ENCODE measurements around the gene PCNX2. TPM values are rescaled to one million over a fixed set of nuclear protein-coding genes. Genes with fewer than 3 reads are reported as not detected.

Gene PCNX2
- total RNA-seq, 1 experiment from 2014 or later: 50.8 TPM

- TF ChIP-seq, protein P1, sequence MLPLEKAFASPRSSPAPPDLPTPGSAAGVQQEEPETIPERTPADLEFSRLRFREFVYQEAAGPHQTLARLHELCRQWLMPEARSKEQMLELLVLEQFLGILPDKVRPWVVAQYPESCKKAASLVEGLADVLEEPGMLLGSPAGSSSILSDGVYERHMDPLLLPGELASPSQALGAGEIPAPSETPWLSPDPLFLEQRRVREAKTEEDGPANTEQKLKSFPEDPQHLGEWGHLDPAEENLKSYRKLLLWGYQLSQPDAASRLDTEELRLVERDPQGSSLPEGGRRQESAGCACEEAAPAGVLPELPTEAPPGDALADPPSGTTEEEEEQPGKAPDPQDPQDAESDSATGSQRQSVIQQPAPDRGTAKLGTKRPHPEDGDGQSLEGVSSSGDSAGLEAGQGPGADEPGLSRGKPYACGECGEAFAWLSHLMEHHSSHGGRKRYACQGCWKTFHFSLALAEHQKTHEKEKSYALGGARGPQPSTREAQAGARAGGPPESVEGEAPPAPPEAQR (CRISPR knock-in tag; IDR thresholded peaks at IDR 0.05): no peak
- TF ChIP-seq, protein P2, sequence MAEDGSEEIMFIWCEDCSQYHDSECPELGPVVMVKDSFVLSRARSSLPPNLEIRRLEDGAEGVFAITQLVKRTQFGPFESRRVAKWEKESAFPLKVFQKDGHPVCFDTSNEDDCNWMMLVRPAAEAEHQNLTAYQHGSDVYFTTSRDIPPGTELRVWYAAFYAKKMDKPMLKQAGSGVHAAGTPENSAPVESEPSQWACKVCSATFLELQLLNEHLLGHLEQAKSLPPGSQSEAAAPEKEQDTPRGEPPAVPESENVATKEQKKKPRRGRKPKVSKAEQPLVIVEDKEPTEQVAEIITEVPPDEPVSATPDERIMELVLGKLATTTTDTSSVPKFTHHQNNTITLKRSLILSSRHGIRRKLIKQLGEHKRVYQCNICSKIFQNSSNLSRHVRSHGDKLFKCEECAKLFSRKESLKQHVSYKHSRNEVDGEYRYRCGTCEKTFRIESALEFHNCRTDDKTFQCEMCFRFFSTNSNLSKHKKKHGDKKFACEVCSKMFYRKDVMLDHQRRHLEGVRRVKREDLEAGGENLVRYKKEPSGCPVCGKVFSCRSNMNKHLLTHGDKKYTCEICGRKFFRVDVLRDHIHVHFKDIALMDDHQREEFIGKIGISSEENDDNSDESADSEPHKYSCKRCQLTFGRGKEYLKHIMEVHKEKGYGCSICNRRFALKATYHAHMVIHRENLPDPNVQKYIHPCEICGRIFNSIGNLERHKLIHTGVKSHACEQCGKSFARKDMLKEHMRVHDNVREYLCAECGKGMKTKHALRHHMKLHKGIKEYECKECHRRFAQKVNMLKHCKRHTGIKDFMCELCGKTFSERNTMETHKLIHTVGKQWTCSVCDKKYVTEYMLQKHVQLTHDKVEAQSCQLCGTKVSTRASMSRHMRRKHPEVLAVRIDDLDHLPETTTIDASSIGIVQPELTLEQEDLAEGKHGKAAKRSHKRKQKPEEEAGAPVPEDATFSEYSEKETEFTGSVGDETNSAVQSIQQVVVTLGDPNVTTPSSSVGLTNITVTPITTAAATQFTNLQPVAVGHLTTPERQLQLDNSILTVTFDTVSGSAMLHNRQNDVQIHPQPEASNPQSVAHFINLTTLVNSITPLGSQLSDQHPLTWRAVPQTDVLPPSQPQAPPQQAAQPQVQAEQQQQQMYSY (CRISPR knock-in tag; IDR thresholded peaks at IDR 0.05): no peak
- TF ChIP-seq SP1 (CRISPR knock-in tag; conservative IDR thresholded peaks at IDR 0.05) (no peak), USF2 (CRISPR knock-in tag; IDR thresholded peaks at IDR 0.05) (no peak), NR3C1 (CRISPR knock-in tag; conservative IDR thresholded peaks at IDR 0.05; ENCODE audit: low read depth) (no peak), ZNF532 (CRISPR knock-in tag; IDR thresholded peaks at IDR 0.05; ENCODE audit: borderline replicate concordance) (no peak), PREB (CRISPR knock-in tag; IDR thresholded peaks at IDR 0.05; ENCODE audit: borderline replicate concordance) (no peak), TEAD1 (CRISPR knock-in tag; IDR thresholded peaks at IDR 0.05) (no peak), HMGA2 (CRISPR knock-in tag; IDR thresholded peaks at IDR 0.05) (no peak), TEAD4 (CRISPR knock-in tag; IDR thresholded peaks at IDR 0.05) (no peak)
- TF ChIP-seq, protein P3, sequence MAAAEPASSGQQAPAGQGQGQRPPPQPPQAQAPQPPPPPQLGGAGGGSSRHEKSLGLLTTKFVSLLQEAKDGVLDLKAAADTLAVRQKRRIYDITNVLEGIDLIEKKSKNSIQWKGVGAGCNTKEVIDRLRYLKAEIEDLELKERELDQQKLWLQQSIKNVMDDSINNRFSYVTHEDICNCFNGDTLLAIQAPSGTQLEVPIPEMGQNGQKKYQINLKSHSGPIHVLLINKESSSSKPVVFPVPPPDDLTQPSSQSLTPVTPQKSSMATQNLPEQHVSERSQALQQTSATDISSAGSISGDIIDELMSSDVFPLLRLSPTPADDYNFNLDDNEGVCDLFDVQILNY (CRISPR knock-in tag; IDR thresholded peaks at IDR 0.05): no peak
- TF ChIP-seq, protein P4, sequence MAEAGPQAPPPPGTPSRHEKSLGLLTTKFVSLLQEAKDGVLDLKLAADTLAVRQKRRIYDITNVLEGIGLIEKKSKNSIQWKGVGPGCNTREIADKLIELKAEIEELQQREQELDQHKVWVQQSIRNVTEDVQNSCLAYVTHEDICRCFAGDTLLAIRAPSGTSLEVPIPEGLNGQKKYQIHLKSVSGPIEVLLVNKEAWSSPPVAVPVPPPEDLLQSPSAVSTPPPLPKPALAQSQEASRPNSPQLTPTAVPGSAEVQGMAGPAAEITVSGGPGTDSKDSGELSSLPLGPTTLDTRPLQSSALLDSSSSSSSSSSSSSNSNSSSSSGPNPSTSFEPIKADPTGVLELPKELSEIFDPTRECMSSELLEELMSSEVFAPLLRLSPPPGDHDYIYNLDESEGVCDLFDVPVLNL (CRISPR knock-in tag; IDR thresholded peaks at IDR 0.05; ENCODE audit: borderline replicate concordance, low read depth): no peak
- TF ChIP-seq, protein P5, sequence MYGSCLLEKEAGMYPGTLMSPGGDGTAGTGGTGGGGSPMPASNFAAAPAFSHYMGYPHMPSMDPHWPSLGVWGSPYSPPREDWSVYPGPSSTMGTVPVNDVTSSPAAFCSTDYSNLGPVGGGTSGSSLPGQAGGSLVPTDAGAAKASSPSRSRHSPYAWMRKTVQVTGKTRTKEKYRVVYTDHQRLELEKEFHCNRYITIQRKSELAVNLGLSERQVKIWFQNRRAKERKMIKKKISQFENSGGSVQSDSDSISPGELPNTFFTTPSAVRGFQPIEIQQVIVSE (CRISPR knock-in tag; IDR thresholded peaks at IDR 0.05; ENCODE audit: borderline replicate concordance): no peak
These were observed 45.5 kb upstream of the PCNX2 start (continued) for GRCh38 chr1:233340966-233341516.

Measured in WTC11 (cell line).